ENCODE data around the gene MBD5. TPM values are rescaled to one million over a fixed set of nuclear protein-coding genes. Genes with fewer than 3 reads are reported as not detected.

Gene MBD5
- total RNA-seq, 1 experiment from 2014 or later: 33.7 TPM

DNA sequence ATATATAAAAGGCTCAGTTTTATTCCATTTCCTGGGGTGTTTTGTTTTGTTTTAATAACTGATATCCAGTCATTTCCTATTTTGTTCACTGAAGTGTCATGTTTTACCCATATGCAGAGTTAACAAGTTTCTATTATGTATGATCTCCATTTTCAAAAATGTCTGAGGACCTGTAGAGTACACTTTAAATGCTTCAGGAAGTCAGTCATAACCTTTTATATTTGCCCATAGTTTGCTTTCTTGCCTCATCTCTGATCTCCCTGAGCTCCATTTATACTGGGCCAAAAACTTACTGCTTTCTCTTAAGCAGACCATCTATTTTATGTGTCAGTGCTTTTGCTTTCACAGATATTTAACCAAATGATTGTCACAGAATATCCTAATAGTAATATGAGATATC lies 278.7 kb downstream of the MBD5 start:
- ChIA-PET POLR2A (no interaction called here), CTCF (no interaction called here)
- H3K27ac Mint-ChIP-seq: no peak overlapping the region
- TF ChIP-seq OVOL2 (CRISPR knock-in tag; IDR thresholded peaks at IDR 0.05; ENCODE audit: borderline replicate concordance) (no peak), SOX15 (CRISPR knock-in tag; IDR thresholded peaks at IDR 0.05) (no peak), GTF2I (CRISPR knock-in tag; conservative IDR thresholded peaks at IDR 0.05) (no peak), CREM (CRISPR knock-in tag; IDR thresholded peaks at IDR 0.05) (no peak), PRDM15 (CRISPR knock-in tag; IDR thresholded peaks at IDR 0.05) (no peak), PRRX2 (CRISPR knock-in tag; IDR thresholded peaks at IDR 0.05) (no peak), NFE2L1 (CRISPR knock-in tag; IDR thresholded peaks at IDR 0.05) (no peak), NFATC4 (CRISPR knock-in tag; IDR thresholded peaks at IDR 0.05) (no peak), TCF7 (CRISPR knock-in tag; IDR thresholded peaks at IDR 0.05; ENCODE audit: low read depth) (no peak)
- TF ChIP-seq, protein P1, sequence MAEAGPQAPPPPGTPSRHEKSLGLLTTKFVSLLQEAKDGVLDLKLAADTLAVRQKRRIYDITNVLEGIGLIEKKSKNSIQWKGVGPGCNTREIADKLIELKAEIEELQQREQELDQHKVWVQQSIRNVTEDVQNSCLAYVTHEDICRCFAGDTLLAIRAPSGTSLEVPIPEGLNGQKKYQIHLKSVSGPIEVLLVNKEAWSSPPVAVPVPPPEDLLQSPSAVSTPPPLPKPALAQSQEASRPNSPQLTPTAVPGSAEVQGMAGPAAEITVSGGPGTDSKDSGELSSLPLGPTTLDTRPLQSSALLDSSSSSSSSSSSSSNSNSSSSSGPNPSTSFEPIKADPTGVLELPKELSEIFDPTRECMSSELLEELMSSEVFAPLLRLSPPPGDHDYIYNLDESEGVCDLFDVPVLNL (CRISPR knock-in tag; IDR thresholded peaks at IDR 0.05; ENCODE audit: borderline replicate concordance, low read depth): no peak
- TF ChIP-seq, protein P2, sequence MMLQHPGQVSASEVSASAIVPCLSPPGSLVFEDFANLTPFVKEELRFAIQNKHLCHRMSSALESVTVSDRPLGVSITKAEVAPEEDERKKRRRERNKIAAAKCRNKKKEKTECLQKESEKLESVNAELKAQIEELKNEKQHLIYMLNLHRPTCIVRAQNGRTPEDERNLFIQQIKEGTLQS (CRISPR knock-in tag; conservative IDR thresholded peaks at IDR 0.05): no peak
- TF ChIP-seq, protein P3, sequence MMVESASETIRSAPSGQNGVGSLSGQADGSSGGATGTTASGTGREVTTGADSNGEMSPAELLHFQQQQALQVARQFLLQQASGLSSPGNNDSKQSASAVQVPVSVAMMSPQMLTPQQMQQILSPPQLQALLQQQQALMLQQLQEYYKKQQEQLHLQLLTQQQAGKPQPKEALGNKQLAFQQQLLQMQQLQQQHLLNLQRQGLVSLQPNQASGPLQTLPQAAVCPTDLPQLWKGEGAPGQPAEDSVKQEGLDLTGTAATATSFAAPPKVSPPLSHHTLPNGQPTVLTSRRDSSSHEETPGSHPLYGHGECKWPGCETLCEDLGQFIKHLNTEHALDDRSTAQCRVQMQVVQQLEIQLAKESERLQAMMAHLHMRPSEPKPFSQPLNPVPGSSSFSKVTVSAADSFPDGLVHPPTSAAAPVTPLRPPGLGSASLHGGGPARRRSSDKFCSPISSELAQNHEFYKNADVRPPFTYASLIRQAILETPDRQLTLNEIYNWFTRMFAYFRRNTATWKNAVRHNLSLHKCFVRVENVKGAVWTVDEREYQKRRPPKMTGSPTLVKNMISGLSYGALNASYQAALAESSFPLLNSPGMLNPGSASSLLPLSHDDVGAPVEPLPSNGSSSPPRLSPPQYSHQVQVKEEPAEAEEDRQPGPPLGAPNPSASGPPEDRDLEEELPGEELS (CRISPR knock-in tag; IDR thresholded peaks at IDR 0.05): no peak
- TF ChIP-seq, protein P4, sequence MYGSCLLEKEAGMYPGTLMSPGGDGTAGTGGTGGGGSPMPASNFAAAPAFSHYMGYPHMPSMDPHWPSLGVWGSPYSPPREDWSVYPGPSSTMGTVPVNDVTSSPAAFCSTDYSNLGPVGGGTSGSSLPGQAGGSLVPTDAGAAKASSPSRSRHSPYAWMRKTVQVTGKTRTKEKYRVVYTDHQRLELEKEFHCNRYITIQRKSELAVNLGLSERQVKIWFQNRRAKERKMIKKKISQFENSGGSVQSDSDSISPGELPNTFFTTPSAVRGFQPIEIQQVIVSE (CRISPR knock-in tag; IDR thresholded peaks at IDR 0.05; ENCODE audit: borderline replicate concordance): no peak
- TF ChIP-seq, protein P5, sequence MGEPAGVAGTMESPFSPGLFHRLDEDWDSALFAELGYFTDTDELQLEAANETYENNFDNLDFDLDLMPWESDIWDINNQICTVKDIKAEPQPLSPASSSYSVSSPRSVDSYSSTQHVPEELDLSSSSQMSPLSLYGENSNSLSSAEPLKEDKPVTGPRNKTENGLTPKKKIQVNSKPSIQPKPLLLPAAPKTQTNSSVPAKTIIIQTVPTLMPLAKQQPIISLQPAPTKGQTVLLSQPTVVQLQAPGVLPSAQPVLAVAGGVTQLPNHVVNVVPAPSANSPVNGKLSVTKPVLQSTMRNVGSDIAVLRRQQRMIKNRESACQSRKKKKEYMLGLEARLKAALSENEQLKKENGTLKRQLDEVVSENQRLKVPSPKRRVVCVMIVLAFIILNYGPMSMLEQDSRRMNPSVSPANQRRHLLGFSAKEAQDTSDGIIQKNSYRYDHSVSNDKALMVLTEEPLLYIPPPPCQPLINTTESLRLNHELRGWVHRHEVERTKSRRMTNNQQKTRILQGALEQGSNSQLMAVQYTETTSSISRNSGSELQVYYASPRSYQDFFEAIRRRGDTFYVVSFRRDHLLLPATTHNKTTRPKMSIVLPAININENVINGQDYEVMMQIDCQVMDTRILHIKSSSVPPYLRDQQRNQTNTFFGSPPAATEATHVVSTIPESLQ (CRISPR knock-in tag; IDR thresholded peaks at IDR 0.05): no peak
- TF ChIP-seq, protein P6, sequence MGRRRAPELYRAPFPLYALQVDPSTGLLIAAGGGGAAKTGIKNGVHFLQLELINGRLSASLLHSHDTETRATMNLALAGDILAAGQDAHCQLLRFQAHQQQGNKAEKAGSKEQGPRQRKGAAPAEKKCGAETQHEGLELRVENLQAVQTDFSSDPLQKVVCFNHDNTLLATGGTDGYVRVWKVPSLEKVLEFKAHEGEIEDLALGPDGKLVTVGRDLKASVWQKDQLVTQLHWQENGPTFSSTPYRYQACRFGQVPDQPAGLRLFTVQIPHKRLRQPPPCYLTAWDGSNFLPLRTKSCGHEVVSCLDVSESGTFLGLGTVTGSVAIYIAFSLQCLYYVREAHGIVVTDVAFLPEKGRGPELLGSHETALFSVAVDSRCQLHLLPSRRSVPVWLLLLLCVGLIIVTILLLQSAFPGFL (CRISPR knock-in tag; IDR thresholded peaks at IDR 0.05; ENCODE audit: borderline replicate concordance): no peak
- H3K36me3 Mint-ChIP-seq: no peaks in the 10 kb centered on the region; the same call in 1 of the 2 replicates
- H3K4me1 Mint-ChIP-seq: peaks cover 42% of the 10 kb centered on the region
- ATAC-seq (no peak), DNase-seq (ENCODE audit: low spot score) (no peak)
- H3K9me3 Mint-ChIP-seq: peaks cover 5% of the 10 kb centered on the region; the same call in 1 of the 2 replicates
- no peak overlapping the region for H3K4me3 Mint-ChIP-seq
- no peaks in the 10 kb centered on the region; the same call in 1 of the 2 replicates for H3K27me3 Mint-ChIP-seq (ENCODE audit: low read depth)
